ENCODE results near the gene ZNF200. TPM values are rescaled to one million over a fixed set of nuclear protein-coding genes. Genes with fewer than 3 reads are reported as not detected.

The ZNF200 gene
- total RNA-seq, 4 donors from 2014 or later: 8.6 to 13.0 (median 10.0) TPM

- H3K4me3 ChIP-seq: peak overlapping the region in 2 of 4 donors; percentile 3 to 14
- no peaks in the 10 kb centered on the region for H3K9me3 ChIP-seq
- DNase-seq: no peak
- peaks cover 4 to 23% (median 6%) of the 10 kb centered on the region in 4 donors for H3K4me1 ChIP-seq
- H3K27ac ChIP-seq: no peak overlapping the region
- H3K36me3 ChIP-seq: no peaks in the 10 kb centered on the region
- peaks cover 3 to 68% of the 10 kb centered on the region in 2 donors for H3K27me3 ChIP-seq
- no peak for TF ChIP-seq POLR2A (IDR thresholded peaks at IDR 0.05)
- TF ChIP-seq, protein P1, sequence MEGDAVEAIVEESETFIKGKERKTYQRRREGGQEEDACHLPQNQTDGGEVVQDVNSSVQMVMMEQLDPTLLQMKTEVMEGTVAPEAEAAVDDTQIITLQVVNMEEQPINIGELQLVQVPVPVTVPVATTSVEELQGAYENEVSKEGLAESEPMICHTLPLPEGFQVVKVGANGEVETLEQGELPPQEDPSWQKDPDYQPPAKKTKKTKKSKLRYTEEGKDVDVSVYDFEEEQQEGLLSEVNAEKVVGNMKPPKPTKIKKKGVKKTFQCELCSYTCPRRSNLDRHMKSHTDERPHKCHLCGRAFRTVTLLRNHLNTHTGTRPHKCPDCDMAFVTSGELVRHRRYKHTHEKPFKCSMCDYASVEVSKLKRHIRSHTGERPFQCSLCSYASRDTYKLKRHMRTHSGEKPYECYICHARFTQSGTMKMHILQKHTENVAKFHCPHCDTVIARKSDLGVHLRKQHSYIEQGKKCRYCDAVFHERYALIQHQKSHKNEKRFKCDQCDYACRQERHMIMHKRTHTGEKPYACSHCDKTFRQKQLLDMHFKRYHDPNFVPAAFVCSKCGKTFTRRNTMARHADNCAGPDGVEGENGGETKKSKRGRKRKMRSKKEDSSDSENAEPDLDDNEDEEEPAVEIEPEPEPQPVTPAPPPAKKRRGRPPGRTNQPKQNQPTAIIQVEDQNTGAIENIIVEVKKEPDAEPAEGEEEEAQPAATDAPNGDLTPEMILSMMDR (IDR thresholded peaks at IDR 0.05): no peak
These were observed 46.4 kb downstream of the ZNF200 start for GRCh38 chr16:3188675-3188924.

GRCh38 chr16:3187798-3188674 is 46.9 kb downstream of the ZNF200 start, which contains the start of gene OR1F1:
Gene OR1F1, plus strand, starts transcription at chr16:3188204.
- peak in 2 of 3 donors; percentile 25 to 62 for DNase-seq
- Histone ChIP-seq H3K4me1 (peaks cover 4 to 27% (median 11%) of the 10 kb centered on the region in 4 donors), H3K36me3 (no peaks in the 10 kb centered on the region), H3K27me3 (peaks cover 3 to 67% of the 10 kb centered on the region in 2 donors), H3K4me3 (peak within 1 kb of the TSS in 2 of 4 donors; percentile 19 to 21), H3K27ac (no peak within 1 kb of the TSS), H3K9me3 (no peaks in the 10 kb centered on the region)
- TF ChIP-seq POLR2A (IDR thresholded peaks at IDR 0.05): no peak
- TF ChIP-seq, protein P1 (IDR thresholded peaks at IDR 0.05): no peak

GRCh38 chr16:3186946-3187690 is 47.8 kb downstream of the ZNF200 start:
- no peak overlapping the region for H3K4me3 ChIP-seq
- no peak for DNase-seq
- H3K9me3 ChIP-seq: no peaks in the 10 kb centered on the region
- peaks cover 3 to 67% of the 10 kb centered on the region in 2 donors for H3K27me3 ChIP-seq
- TF ChIP-seq, protein P1 (IDR thresholded peaks at IDR 0.05): no peak
- TF ChIP-seq POLR2A (IDR thresholded peaks at IDR 0.05): no peak
- no peaks in the 10 kb centered on the region for H3K36me3 ChIP-seq
- H3K4me1 ChIP-seq: peaks cover 4 to 34% (median 16%) of the 10 kb centered on the region in 4 donors
- H3K27ac ChIP-seq: no peak overlapping the region

DNA sequence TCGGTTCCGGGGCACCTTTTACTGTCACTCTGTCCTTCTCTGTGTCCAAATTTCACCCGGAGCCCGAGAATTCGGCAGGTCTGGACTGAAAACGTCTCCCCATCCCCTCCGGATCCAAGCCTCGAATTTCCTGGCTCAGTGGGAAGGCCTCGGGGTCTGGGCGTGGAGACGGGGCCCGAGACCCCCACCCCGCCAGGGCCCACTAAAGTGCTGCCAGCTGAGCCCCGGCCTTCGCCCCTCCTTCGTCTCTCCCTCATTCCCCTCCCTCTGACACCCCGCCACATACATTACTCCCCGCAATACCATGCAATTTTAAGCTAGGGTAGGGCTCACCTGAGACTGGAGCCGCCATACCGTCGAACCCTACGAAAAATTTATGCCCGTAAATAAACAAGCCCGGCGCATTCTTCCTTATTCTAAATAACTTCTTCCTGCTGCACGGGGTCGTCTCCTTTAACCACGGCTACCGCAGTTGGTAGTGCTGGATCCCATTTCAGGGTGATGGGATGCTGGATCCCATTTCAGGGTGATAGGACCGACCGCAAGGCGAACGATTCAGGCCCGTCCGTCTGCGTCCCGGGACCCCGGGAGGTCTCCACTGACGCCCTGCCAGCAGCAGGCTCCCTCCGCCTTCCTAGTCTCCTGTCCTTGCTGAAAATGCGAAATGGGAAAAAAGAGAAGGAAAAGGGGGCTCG is 51.4 kb downstream of the ZNF200 start:
- no peak overlapping the region for H3K27ac ChIP-seq
- H3K9me3 ChIP-seq: no peaks in the 10 kb centered on the region
- H3K4me1 ChIP-seq: peaks cover 0 to 20% (median 15%) of the 10 kb centered on the region in 4 donors
- no peak for TF ChIP-seq POLR2A (IDR thresholded peaks at IDR 0.05)
- TF ChIP-seq, protein P1 (IDR thresholded peaks at IDR 0.05): no peak
- no peaks in the 10 kb centered on the region for H3K36me3 ChIP-seq
- peak in 1 of 3 donors; percentile 16 for DNase-seq
- peaks cover 0 to 43% of the 10 kb centered on the region in 2 donors for H3K27me3 ChIP-seq
- peak overlapping the region in 3 of 4 donors; percentile 32 to 40 (median 34) for H3K4me3 ChIP-seq
